Adipocyte (in vitro differentiated cells): ENCODE measurements around the gene FBXO11.
A peak's percentile ranks its signal among the peaks of the same experiment; 100 is the strongest.
"Not testable (repeated sequence)": the region's sequence is repeated elsewhere in the genome, so short reads cannot be mapped to it uniquely, and the experiment has no call there.

Experiments used
- DNase-seq: peaks from one replicate; pipeline ENCODE4 v3.0.0-alpha.2; 2015; ENCODE audit warnings: low read depth
- H3K27me3 ChIP-seq: replicated peaks from 2 replicates; pipeline ENCODE4 v1.7.0; 2013; ENCODE audit warnings: mild to moderate bottlenecking, low read length, moderate library complexity; ENCODE audit not compliant: control insufficient read depth, insufficient read depth
- H3K36me3 ChIP-seq: 2 replicates; pipeline ENCODE4 v1.7.0; 2013; ENCODE audit warnings: low read length, mild to moderate bottlenecking, moderate library complexity; ENCODE audit not compliant: control insufficient read depth, insufficient read depth, severe bottlenecking
- H3K4me1 ChIP-seq: 2 replicates; pipeline ENCODE4 v1.7.0; 2013; ENCODE audit warnings: mild to moderate bottlenecking, low read length, moderate library complexity; ENCODE audit not compliant: control insufficient read depth, insufficient read depth
- H3K4me3 ChIP-seq: 2 replicates; pipeline ENCODE4 v1.7.0; 2013; ENCODE audit warnings: mild to moderate bottlenecking, low read length, moderate library complexity
- H3K9ac ChIP-seq: 2 replicates; pipeline ENCODE4 v1.7.0; 2013; ENCODE audit warnings: mild to moderate bottlenecking, low read length, moderate library complexity
- H3K9me3 ChIP-seq: 2 replicates; pipeline ENCODE4 v1.7.0; 2013; ENCODE audit warnings: mild to moderate bottlenecking, low read length, moderate library complexity; ENCODE audit not compliant: control insufficient read depth

FBXO11 gene

DNA sequence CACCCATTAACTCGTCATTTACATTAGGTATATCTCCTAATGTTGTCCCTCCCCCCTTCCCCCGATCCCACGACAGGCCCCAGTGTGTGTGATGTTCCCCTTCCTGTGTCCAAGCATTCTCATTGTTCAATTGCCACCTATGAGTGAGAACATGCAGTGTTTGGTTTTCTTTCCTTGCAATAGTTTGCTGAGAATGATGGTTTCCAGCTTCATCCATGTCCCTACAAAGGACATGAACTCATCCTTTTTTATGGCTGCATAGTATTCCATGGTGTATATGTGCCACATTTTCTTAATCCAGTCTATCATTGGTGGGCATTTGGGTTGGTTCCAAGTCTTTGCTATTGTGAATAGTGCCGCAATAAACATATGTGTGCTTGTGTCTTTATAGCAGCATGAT is 4.4 kb upstream of the FBXO11 start:
- not testable (repeated sequence) for H3K27me3 ChIP-seq, DNase-seq, H3K4me1 ChIP-seq, H3K36me3 ChIP-seq, H3K9me3 ChIP-seq, H3K9ac ChIP-seq, H3K4me3 ChIP-seq

- H3K4me1 ChIP-seq: peaks cover 6% of the 10 kb centered on the region
- no peaks in the 10 kb centered on the region for H3K9me3 ChIP-seq
- no peak overlapping the region for H3K4me3 ChIP-seq
- H3K27me3 ChIP-seq: no peaks in the 10 kb centered on the region
- no peak for DNase-seq
- H3K9ac ChIP-seq: no peak overlapping the region
- H3K36me3 ChIP-seq: no peaks in the 10 kb centered on the region
Measured at GRCh38 chr2:47908682-47909081, 2.4 kb upstream of the FBXO11 start.

GRCh38 chr2:47907039-47907781 is 912 bp upstream of the FBXO11 start:
- H3K27me3 ChIP-seq: no peaks in the 10 kb centered on the region
- H3K4me1 ChIP-seq: peaks cover 21% of the 10 kb centered on the region
- no peak for DNase-seq
- H3K36me3 ChIP-seq: no peaks in the 10 kb centered on the region
- H3K9me3 ChIP-seq: no peaks in the 10 kb centered on the region
- peak overlapping the region; percentile 83 for H3K4me3 ChIP-seq
- peak overlapping the region; percentile 87 for H3K9ac ChIP-seq

GRCh38 chr2:47905386-47906156 is 727 bp downstream of the FBXO11 start:
- Histone ChIP-seq H3K27me3 (no peaks in the 10 kb centered on the region), H3K9me3 (no peaks in the 10 kb centered on the region), H3K36me3 (no peaks in the 10 kb centered on the region), H3K4me1 (peaks cover 30% of the 10 kb centered on the region), H3K9ac (peak overlapping the region; percentile 98), H3K4me3 (peak overlapping the region; percentile 92)
- peak; percentile 88 for DNase-seq

DNA sequence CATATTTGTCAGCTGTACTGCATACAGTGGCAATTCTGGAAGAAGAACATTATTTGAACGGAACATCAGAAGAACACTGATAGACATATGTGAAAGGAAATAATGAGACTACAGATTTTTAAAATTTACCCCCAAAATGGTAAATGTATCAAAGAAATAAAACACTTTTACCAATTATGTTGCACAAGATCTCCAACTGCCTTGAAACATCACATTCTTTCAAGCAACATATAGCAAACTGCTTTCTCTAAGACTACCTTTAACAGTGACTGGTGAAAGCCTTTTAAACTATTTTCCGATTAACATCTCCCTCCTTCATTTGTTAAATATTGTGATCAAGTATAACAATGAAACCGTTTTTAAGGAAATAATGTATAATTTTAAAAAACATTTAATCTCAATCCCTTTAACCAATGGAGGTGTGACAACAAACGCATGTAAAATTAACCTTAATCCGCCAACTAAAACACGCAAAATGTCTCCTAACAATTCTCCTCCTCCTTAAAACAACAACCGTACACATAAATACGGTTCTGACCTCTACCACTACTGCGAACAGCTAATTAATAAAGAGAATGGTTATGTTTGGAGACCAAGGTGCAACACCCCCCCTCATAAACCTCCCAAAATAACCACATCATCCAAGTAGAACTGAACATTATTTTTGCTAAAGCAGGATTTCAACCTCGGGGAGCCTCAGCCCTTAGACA is 2.4 kb downstream of the FBXO11 start:
- peak; percentile 52 for DNase-seq
- H3K9me3 ChIP-seq: no peaks in the 10 kb centered on the region
- H3K4me1 ChIP-seq: peaks cover 41% of the 10 kb centered on the region
- no peaks in the 10 kb centered on the region for H3K27me3 ChIP-seq
- H3K9ac ChIP-seq: peak overlapping the region; percentile 98
- no peaks in the 10 kb centered on the region for H3K36me3 ChIP-seq
- peak overlapping the region; percentile 92 for H3K4me3 ChIP-seq

- not testable (repeated sequence) for H3K9ac ChIP-seq, H3K27me3 ChIP-seq, DNase-seq, H3K36me3 ChIP-seq, H3K9me3 ChIP-seq
- H3K4me1 ChIP-seq: peaks cover 45% of the 10 kb centered on the region
- peak overlapping the region; percentile 92 for H3K4me3 ChIP-seq
Measured at GRCh38 chr2:47901892-47902291, 4.4 kb downstream of the FBXO11 start.

- Histone ChIP-seq H3K27me3 (no peaks in the 10 kb centered on the region), H3K9ac (no peak overlapping the region), H3K9me3 (no peaks in the 10 kb centered on the region), H3K4me3 (no peak overlapping the region), H3K4me1 (peaks cover 49% of the 10 kb centered on the region), H3K36me3 (peaks cover 3% of the 10 kb centered on the region)
- no peak for DNase-seq
Measured at GRCh38 chr2:47900857-47901256, 5.4 kb downstream of the FBXO11 start.

GRCh38 chr2:47899915-47900816 is 6.1 kb downstream of the FBXO11 start:
- H3K4me3 ChIP-seq: no peak overlapping the region
- no peak for DNase-seq
- H3K9ac ChIP-seq: no peak overlapping the region
- H3K9me3 ChIP-seq: no peaks in the 10 kb centered on the region
- peaks cover 3% of the 10 kb centered on the region for H3K36me3 ChIP-seq
- H3K4me1 ChIP-seq: peaks cover 51% of the 10 kb centered on the region
- no peaks in the 10 kb centered on the region for H3K27me3 ChIP-seq

GRCh38 chr2:47897883-47898731 is 8.2 kb downstream of the FBXO11 start:
- Histone ChIP-seq H3K36me3 (peaks cover 3% of the 10 kb centered on the region), H3K27me3 (no peaks in the 10 kb centered on the region)
- no peak for DNase-seq

GRCh38 chr2:47897191-47897882 is 9.0 kb downstream of the FBXO11 start:
- not testable (repeated sequence) for H3K9ac ChIP-seq, H3K9me3 ChIP-seq, H3K36me3 ChIP-seq, DNase-seq, H3K4me3 ChIP-seq, H3K27me3 ChIP-seq
- peaks cover 55% of the 10 kb centered on the region for H3K4me1 ChIP-seq

More at GRCh38 chr2:47897883-47898731, 8.2 kb downstream of the FBXO11 start:
- no peak overlapping the region for H3K9ac ChIP-seq
- H3K4me3 ChIP-seq: no peak overlapping the region
- peaks cover 63% of the 10 kb centered on the region for H3K4me1 ChIP-seq
- H3K9me3 ChIP-seq: no peaks in the 10 kb centered on the region
